ENCODE measurements around the gene CBFA2T2. TPM values are rescaled to one million over a fixed set of nuclear protein-coding genes. Genes with fewer than 3 reads are reported as not detected.
"Not testable (repeated sequence)": the region's sequence is repeated elsewhere in the genome, so short reads cannot be mapped to it uniquely, and the experiment has no call there.

CBFA2T2 gene
- total and polyA plus RNA-seq, 2 experiments from 2014 or later = 29.2 to 33.1 TPM

DNA sequence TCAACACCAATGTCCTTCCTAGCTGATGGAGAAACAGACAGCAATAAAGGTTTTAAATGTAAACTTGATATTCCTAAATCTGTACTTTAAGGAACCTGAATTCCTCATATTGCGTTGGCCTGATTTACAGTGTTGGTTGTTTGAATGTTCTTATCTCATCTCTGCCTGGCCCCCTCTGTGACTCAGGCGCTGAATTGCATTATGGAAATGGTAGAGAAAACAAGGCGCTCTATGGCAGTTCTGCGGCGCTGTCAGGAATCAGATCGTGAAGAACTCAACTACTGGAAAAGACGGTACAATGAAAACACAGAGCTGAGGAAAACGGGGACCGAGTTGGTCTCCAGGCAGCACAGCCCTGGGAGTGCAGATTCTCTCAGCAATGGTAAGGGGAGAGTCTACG is 139.6 kb downstream of the CBFA2T2 start:
- no peak overlapping the region for H3K4me2 ChIP-seq
- H3K4me1 ChIP-seq (ENCODE audit: insufficient read depth) = no peaks in the 10 kb centered on the region
- H3K27ac ChIP-seq = no peak overlapping the region
- TF ChIP-seq EZH2 (IDR thresholded peaks at IDR 0.05; ENCODE audit: borderline replicate concordance) = no peak
- TF ChIP-seq, protein P1, sequence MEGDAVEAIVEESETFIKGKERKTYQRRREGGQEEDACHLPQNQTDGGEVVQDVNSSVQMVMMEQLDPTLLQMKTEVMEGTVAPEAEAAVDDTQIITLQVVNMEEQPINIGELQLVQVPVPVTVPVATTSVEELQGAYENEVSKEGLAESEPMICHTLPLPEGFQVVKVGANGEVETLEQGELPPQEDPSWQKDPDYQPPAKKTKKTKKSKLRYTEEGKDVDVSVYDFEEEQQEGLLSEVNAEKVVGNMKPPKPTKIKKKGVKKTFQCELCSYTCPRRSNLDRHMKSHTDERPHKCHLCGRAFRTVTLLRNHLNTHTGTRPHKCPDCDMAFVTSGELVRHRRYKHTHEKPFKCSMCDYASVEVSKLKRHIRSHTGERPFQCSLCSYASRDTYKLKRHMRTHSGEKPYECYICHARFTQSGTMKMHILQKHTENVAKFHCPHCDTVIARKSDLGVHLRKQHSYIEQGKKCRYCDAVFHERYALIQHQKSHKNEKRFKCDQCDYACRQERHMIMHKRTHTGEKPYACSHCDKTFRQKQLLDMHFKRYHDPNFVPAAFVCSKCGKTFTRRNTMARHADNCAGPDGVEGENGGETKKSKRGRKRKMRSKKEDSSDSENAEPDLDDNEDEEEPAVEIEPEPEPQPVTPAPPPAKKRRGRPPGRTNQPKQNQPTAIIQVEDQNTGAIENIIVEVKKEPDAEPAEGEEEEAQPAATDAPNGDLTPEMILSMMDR (IDR thresholded peaks at IDR 0.05; ENCODE audit: poor library complexity) = no peak
- no peak for TF ChIP-seq EZH2phosphoT487 (IDR thresholded peaks at IDR 0.05; ENCODE audit: low read depth, severe bottlenecking, unreplicated experiment)
- 98% methylated on average over 10 of the region's 10 CpGs for WGBS (ENCODE audit: low lambda C conversion rate, missing lambda C conversion rate)
- no peaks in the 10 kb centered on the region for H3K79me2 ChIP-seq
- H3K27me3 ChIP-seq = no peaks in the 10 kb centered on the region
- DNase-seq (ENCODE audit: low spot score) = no peak
- no peak overlapping the region for H2AFZ ChIP-seq
- no peak overlapping the region for H3K4me3 ChIP-seq
- no peaks in the 10 kb centered on the region for H3K9me3 ChIP-seq (ENCODE audit: low read depth)
- H4K20me1 ChIP-seq (ENCODE audit: insufficient read depth, poor library complexity, severe bottlenecking) = no peaks in the 10 kb centered on the region
- peaks cover 5% of the 10 kb centered on the region for H3K36me3 ChIP-seq (replicated peaks; ENCODE audit: insufficient read depth, low read depth)
- no peaks in the 10 kb centered on the region for H3K9me2 ChIP-seq (replicated peaks; ENCODE audit: insufficient read depth)

- no peaks in the 10 kb centered on the region for H3K9me2 ChIP-seq (replicated peaks; ENCODE audit: insufficient read depth)
- H3K4me1 ChIP-seq (ENCODE audit: insufficient read depth) = no peaks in the 10 kb centered on the region
- H3K79me2 ChIP-seq = no peaks in the 10 kb centered on the region
- DNase-seq (ENCODE audit: low spot score) = no peak
- TF ChIP-seq, protein P1 (IDR thresholded peaks at IDR 0.05; ENCODE audit: poor library complexity) = no peak
- TF ChIP-seq EZH2phosphoT487 (IDR thresholded peaks at IDR 0.05; ENCODE audit: low read depth, severe bottlenecking, unreplicated experiment) = no peak
- TF ChIP-seq EZH2 (IDR thresholded peaks at IDR 0.05; ENCODE audit: borderline replicate concordance) = no peak
- no peaks in the 10 kb centered on the region for H3K27me3 ChIP-seq
- H3K27ac ChIP-seq = no peak overlapping the region
- no peaks in the 10 kb centered on the region for H3K9me3 ChIP-seq (ENCODE audit: low read depth)
- H2AFZ ChIP-seq = no peak overlapping the region
- H3K36me3 ChIP-seq (replicated peaks; ENCODE audit: insufficient read depth, low read depth) = peaks cover 5% of the 10 kb centered on the region
- H4K20me1 ChIP-seq (ENCODE audit: insufficient read depth, poor library complexity, severe bottlenecking) = no peaks in the 10 kb centered on the region
- WGBS (ENCODE audit: low lambda C conversion rate, missing lambda C conversion rate) = 90% methylated on average over 5 of the region's 5 CpGs
- H3K4me3 ChIP-seq = no peak overlapping the region
- no peak overlapping the region for H3K4me2 ChIP-seq
Measured at GRCh38 chr20:33629979-33630378, 140.1 kb downstream of the CBFA2T2 start.

DNA sequence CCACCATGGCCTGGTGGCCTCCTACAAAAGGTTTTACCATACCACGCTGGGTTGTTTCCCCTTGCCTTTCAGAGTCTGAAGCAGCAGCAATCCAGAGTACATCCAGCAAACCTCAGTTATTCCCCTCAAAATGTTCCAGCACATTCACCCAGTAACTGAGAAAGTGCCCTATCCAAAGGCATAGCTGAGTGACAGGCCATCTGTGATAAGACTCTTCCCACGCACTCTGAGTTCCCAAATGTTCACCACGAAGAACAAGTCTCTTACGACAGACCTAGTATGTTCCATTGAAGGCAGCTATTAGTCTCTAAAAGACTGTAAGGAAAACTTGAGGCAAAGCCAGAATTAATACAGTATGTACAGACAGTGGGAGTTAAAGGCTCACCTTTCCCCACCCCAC is 140.6 kb downstream of the CBFA2T2 start:
- H3K9me3 ChIP-seq (ENCODE audit: low read depth) = no peaks in the 10 kb centered on the region
- no peak overlapping the region for H3K27ac ChIP-seq
- TF ChIP-seq EZH2phosphoT487 (IDR thresholded peaks at IDR 0.05; ENCODE audit: low read depth, severe bottlenecking, unreplicated experiment) (no peak), EZH2 (IDR thresholded peaks at IDR 0.05; ENCODE audit: borderline replicate concordance) (no peak)
- TF ChIP-seq, protein P1 (IDR thresholded peaks at IDR 0.05; ENCODE audit: poor library complexity) = no peak
- H3K4me3 ChIP-seq = no peak overlapping the region
- no peaks in the 10 kb centered on the region for H3K27me3 ChIP-seq
- H4K20me1 ChIP-seq (ENCODE audit: insufficient read depth, poor library complexity, severe bottlenecking) = no peaks in the 10 kb centered on the region
- H3K4me2 ChIP-seq = no peak overlapping the region
- no peak for DNase-seq (ENCODE audit: low spot score)
- no peaks in the 10 kb centered on the region for H3K9me2 ChIP-seq (replicated peaks; ENCODE audit: insufficient read depth)
- 86% methylated on average over 4 of the region's 4 CpGs for WGBS (ENCODE audit: low lambda C conversion rate, missing lambda C conversion rate)
- peaks cover 5% of the 10 kb centered on the region for H3K36me3 ChIP-seq (replicated peaks; ENCODE audit: insufficient read depth, low read depth)
- no peaks in the 10 kb centered on the region for H3K79me2 ChIP-seq
- H3K4me1 ChIP-seq (ENCODE audit: insufficient read depth) = no peaks in the 10 kb centered on the region
- H2AFZ ChIP-seq = no peak overlapping the region

- H3K4me3 ChIP-seq; H3K27me3 ChIP-seq; H3K9me3 ChIP-seq (ENCODE audit: low read depth); H2AFZ ChIP-seq; DNase-seq (ENCODE audit: low spot score); H3K79me2 ChIP-seq; H4K20me1 ChIP-seq (ENCODE audit: insufficient read depth, poor library complexity, severe bottlenecking); H3K36me3 ChIP-seq (replicated peaks; ENCODE audit: insufficient read depth, low read depth); H3K4me1 ChIP-seq (ENCODE audit: insufficient read depth); H3K27ac ChIP-seq; H3K4me2 ChIP-seq; H3K9me2 ChIP-seq (replicated peaks; ENCODE audit: insufficient read depth): not testable (repeated sequence)
- 87% methylated on average over 4 of the region's 4 CpGs for WGBS (ENCODE audit: low lambda C conversion rate, missing lambda C conversion rate)
Measured at GRCh38 chr20:33631910-33632309, 142.0 kb downstream of the CBFA2T2 start.

Data from hepatocyte (in vitro differentiated cells).